GM18498 (cell line): ENCODE results near the gene RBM46.

Experiments
- ATAC-seq: cut with Tn5 transposase; IDR thresholded peaks from one replicate; pipeline ENCODE4 v1.9.1; 2021; ENCODE audit warnings: mild to moderate bottlenecking, moderate library complexity; ENCODE audit not compliant: unreplicated experiment

Gene RBM46

DNA sequence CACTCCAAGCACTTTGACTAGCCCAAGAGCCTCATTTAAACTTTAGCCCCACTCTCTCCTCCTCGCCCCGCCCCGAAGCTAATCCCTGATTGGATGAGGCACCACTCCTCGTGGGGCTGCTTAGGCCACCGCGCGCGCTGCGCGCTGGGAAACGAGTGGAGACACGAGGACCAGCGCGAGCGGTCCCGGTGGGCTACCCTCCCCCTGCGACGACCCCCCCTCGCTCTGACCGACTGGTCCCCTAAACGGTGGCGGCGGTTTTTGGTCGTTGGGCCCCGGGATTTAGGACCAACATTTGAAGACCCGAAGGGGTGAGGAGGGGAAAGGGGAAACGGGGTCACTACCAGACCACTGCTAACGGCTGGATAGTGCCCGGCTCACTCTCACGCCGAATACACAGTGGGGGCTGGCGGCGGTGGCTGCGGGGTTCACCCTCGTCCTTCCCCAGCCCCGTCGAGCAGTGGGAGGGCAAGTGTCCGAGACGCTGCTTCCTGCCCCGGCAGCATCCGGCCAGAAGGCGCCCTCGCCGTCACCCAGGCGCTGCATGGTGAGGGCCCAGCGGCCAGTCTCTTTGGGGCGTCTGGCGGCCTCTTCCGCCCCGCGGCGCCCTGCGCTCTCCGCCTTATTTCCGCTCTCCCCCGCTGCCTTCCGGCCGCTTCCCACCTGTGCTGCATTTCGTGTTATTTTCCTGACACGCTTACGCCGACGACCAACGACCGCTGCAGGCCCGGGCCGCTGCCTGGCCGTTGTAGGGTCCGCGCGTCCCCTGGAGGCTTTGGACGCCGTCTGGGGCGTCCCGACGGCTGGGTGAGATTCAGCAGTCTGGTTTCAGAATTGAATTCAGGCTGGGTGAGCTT lies at the start of gene RBM46:
Gene RBM46 (plus strand): TSS at position 147 of the 857 bp plus-strand sequence. CDS start 15,481 bp downstream, outside the sequence.
- no peak for ATAC-seq

DNA sequence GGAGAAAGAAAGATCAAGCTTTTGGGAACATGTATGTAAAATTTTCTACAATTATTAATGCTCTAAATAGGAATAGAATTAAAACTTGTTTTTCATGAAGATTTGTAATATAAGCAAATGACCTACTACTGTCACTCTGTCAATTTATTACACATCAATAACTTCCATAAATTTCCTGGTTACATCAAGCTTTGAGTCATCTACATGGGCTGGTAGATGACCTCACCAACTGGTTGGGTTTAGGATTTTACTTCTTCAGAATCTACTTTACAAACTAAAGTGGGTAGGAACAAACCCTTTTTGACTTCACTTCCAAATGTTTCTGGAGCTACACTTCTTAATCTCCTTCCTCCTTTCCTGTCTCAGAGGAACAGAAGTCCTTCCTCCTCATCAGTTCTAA lies 49.3 kb upstream of the RBM46 start:
- ATAC-seq = no peak

- no peak for ATAC-seq
Observed at GRCh38 chr4:154732669-154733068, 48.4 kb upstream of the RBM46 start.

DNA sequence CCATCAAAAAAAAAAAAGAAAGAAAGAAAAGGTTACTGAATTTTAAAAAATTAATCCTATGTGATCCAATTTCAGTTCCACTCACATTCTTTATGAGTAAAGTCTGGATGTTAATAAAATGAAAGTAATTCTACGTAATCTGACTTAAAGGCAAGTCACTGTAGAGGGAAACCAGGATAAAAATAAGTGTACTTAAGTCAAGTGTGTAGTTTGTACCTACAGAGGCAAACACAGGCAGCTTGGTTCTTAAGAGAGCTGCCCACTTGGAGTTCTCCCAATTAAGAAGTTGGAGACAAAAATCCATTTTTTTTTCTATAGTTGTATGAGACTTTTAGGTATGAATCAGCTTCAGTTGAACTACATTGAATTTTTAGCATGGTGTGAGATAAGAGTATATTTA lies 44.3 kb upstream of the RBM46 start:
- ATAC-seq = no peak

- no peak for ATAC-seq
Observed at GRCh38 chr4:154738426-154738825, 42.6 kb upstream of the RBM46 start.

- no peak for ATAC-seq
Observed at GRCh38 chr4:154739111-154739510, 42.0 kb upstream of the RBM46 start.

GRCh38 chr4:154740462-154740861 lies 40.6 kb upstream of the RBM46 start:
- ATAC-seq = no peak

DNA sequence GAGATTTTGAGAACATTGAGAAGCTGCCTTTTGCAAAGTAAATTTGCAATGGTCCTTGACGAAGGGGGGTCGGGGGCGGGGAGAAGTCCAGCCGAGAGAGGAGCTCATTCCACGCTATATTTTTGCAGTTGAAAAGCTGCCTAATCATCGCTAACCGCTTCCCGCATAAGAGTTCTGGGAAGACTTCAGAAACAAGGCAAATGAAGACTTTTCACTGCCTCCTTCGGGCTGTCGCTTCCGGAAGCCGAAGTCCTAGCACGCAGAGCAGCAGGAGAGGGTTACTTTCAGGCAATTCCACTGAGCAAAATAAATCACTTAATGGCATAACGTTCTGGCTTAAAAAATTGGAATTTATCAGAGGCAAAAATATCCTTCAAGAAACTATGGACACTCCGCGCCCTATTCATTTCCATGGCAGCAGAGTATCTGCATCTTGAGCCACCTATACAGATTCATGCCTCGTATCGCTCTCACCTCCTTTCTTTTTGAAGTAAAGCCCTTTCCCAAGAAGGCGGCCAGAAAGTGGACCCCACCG lies 39.9 kb upstream of the RBM46 start:
- no peak for ATAC-seq

DNA sequence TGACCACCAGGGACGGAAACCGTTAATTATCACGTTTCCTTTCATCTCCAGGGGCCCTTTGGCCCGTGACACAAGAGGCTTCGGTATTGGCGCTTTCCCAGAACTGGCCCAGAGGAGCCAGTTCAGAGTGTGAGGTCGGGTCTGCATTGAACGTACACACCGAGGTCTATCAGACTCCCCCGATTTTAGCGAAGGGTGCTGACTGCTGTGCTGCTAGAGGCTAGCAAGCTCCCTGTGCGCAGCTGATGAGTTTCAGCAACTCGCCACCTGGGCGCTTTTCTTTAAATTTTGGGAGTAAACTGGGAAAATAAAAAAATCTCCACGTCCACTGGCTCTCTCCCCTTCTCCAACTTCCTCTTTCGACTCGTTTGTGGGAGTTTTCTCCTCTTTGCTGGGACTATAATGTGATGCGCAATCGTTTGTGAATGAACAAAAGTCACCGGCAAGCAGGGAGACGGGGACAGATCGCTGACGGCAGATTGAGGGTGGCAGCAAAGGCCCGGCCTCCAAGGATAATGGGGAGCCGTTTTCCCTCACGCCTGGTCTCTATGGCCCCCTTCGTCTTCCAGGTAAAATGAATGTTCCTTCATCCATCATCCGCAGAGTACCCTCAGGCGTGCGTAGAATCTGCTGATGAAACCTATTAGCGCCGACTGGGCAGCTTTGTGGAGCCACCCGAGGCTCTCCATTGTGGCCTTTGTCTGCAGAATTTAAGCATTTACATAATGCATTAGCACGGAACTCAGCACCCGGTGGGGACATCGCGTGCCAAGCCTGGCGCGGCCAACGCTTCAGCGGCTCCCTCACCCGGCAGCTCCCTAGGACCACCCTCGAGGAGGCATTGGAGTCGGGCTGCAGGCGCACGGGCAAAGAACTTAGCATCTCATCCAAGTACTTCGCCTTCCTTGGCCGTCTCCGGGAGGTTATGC lies 38.9 kb upstream of the RBM46 start:
- no peak for ATAC-seq

GRCh38 chr4:154743683-154744340 lies 37.3 kb upstream of the RBM46 start, which contains the start of gene LRAT:
TSS of gene LRAT (plus strand) at chr4:154744000. CDS start at chr4:154744327, 327 bp downstream.
- peak; percentile 69 for ATAC-seq

GRCh38 chr4:154744341-154744926 lies 36.6 kb upstream of the RBM46 start:
- ATAC-seq = no peak

GRCh38 chr4:154757713-154758112 lies 23.4 kb upstream of the RBM46 start:
- ATAC-seq = no peak

DNA sequence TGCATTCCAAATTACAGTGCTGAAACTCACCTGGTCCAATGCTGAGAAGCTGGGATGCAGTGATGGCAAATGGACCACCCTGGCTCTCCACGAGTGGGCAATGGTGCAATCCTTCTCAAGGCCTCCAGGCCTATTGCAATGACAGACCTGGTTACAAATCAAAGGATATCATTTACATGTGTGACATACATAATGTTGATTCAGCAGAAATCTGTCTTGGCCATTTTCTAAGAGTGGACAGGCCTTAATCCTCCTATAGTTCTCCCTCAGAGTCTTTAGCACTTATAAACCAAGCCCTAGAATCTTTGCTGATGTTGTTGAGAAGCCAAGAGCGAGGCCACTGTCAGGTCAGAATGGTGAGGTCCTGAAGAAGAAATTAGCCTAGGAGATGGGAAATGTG lies 20.2 kb upstream of the RBM46 start:
- ATAC-seq = no peak

DNA sequence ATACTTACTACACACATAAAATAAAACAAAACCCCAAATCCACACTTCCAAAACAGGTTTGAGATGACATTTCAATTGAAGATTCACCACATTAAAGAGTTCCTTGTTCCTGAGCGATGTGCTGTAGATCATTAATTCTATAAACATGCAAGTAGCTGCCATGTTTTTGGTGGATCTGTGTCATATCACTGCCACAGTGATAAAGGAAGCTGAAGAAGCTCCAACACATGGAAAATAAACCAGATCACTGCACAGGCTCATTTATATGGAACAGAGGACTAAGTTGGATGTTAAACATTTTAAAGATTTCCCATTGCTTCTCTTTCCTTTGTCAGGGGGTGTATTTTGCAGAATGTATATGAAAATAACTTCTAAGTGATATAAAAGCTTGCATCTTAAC lies 2.8 kb upstream of the RBM46 start:
- no peak for ATAC-seq

DNA sequence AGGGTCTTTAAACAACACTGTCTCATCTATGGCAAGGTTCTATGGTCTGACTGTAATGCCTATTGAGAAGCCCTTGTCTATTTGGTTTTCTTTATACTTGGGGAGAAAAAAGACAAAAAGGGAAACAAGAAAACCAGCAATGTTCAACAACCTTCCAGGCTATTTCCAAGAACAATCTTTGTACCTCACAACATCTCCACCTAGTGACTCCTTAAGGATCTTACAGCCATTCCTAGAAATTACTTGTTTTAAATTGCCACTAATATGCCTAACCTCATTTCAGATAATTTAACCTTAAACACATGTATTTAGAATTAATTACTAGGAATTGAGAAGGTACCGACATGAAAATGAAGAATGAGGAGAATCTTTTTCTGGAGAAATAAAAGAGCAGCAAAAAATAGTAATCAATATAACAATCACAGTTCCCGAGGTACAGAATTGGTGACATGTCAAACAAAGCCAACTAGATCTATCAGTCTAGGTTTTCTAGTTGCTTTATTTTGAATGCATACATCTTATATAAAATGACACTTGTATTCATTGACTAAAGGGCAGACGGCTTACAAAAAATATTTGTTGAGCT lies 1.6 kb upstream of the RBM46 start:
- no peak for ATAC-seq

GRCh38 chr4:154781983-154782293 lies 866 bp downstream of the RBM46 start:
- no peak for ATAC-seq

DNA sequence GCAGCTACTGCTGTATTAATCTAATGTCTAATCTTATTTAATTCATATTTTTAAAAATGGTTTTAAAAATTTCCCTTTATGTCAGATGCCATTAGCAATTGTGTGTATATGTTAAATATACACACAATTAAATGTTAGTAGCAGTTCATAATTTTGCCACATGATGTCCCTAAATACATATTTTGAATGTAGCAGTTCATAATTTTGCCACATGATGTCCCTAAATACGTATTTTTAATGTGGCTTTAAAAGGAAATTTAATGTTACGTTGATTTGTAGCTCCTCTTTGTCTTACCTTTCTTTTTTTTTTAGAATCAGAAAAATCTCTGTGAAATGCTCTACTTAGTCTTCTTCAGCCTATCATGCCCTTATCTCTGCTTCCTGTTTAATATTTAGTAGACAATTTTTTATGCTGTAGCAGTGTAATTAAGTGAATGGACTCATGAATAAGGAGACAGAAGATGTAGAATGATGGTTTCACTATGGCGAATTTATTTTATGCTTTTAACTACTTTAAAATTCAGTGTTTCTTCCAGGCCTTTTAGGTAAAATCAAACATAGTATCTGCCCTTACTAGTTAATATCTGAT lies 26.1 kb downstream of the RBM46 start:
- peak; percentile 81 for ATAC-seq

DNA sequence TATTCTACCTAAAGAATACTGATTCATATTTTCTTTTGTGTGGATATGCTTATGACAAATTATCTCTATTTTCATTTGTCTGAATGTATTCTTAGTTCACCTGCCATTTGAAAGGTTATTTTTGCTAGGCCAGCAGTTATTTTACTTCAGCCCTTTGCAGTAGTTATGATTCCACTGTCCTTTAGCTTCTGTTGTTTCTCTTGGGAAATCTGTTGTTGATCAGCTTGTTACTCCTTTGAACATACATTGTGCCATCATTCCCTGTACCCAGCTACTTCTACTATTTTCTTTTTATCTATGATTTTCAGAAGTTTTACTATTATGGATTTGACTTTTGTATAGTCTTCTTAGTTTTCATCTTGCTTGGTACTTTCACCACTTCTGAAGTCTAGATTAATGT lies 37.2 kb downstream of the RBM46 start:
- no peak for ATAC-seq

DNA sequence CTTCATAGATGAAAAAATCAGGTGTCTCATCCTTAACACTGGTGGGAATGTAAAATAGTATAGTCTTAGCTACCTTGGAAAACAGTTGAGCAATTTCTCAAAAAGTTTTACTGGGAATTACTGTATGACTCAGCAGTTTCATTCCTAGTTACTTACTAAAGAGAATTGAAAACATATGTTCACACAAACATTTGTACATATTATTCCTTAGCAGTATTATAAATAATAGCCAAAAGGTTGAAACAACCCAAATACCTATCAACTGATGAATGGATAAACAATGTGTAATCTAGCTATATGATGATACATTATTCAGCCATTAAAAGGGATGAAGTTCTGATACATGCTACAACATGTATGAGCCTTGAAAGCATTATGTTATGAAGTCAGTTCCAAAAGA lies 41.7 kb downstream of the RBM46 start:
- ATAC-seq = no peak

DNA sequence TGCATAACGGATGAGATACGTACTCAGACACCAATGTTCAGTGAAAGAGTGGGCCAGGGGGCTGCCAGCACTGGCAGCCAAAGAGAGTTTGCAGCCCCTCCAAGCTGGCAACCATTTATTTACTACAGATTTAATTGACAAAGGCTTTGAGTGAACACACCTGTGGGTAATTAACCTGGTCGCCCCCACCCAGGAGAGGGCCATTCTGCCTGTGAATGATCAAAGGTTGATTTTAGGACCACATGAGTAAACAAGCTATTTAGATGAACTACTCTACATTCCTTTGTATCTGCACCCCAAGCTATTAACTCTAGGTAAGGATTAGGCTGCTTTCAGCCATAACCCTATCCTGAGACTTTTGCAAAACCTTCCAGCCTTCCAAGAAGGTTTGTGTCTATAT lies 55.0 kb downstream of the RBM46 start:
- no peak for ATAC-seq
